H4 (cell line): ENCODE data around the gene HOXD11. TPM values are rescaled to one million over a fixed set of nuclear protein-coding genes. Genes with fewer than 3 reads are reported as not detected.

ENCODE experiments used
- DNase-seq: peaks from one replicate; pipeline ENCODE4 v3.0.0-alpha.2; 2015; ENCODE audit warnings: low spot score
- total RNA-seq: library from RNA; depleted of rRNA; stranded (reverse); fragments of >200 nt; shearing (Covaris generic); gene quantifications from 2 replicates; pipeline ENCODE4 v1.2.3, GENCODE V29; 2014

The HOXD11 gene
- total RNA-seq, 1 experiment from 2014 or later, result not detected

GRCh38 chr2:176131848-176132158 lies 24.7 kb downstream of the HOXD11 start:
- DNase-seq, result no peak

GRCh38 chr2:176132205-176133171 lies 25.4 kb downstream of the HOXD11 start:
- no peak for DNase-seq

- DNase-seq, result no peak
Observed at GRCh38 chr2:176133389-176133788, 26.3 kb downstream of the HOXD11 start.

- DNase-seq, result no peak
Observed at GRCh38 chr2:176134035-176134434, 27.0 kb downstream of the HOXD11 start.

GRCh38 chr2:176135035-176135440 lies 28.0 kb downstream of the HOXD11 start:
- peak; percentile 39 for DNase-seq

- DNase-seq, result peak; percentile 26
Observed at GRCh38 chr2:176136374-176137251, 29.5 kb downstream of the HOXD11 start.

GRCh38 chr2:176137252-176137580 lies 30.1 kb downstream of the HOXD11 start:
- no peak for DNase-seq

- DNase-seq, result no peak
Observed at GRCh38 chr2:176137906-176138305, 30.8 kb downstream of the HOXD11 start.

GRCh38 chr2:176138526-176138922 lies 31.4 kb downstream of the HOXD11 start:
- DNase-seq, result no peak

GRCh38 chr2:176138923-176139660 lies 32.0 kb downstream of the HOXD11 start:
- DNase-seq, result no peak

- DNase-seq, result no peak
Observed at GRCh38 chr2:176139661-176140512, 32.8 kb downstream of the HOXD11 start.

GRCh38 chr2:176140513-176141317 lies 33.6 kb downstream of the HOXD11 start:
- peak; percentile 67 for DNase-seq

- DNase-seq, result no peak
Observed at GRCh38 chr2:176142281-176142680, 35.2 kb downstream of the HOXD11 start.

GRCh38 chr2:176145085-176145969 lies 38.2 kb downstream of the HOXD11 start:
- no peak for DNase-seq

- DNase-seq, result no peak
Observed at GRCh38 chr2:176146101-176146500, 39.0 kb downstream of the HOXD11 start.

- no peak for DNase-seq
Observed at GRCh38 chr2:176146645-176147044, 39.6 kb downstream of the HOXD11 start.

- DNase-seq, result no peak
Observed at GRCh38 chr2:176147210-176147799, 40.2 kb downstream of the HOXD11 start.

- DNase-seq, result no peak
Observed at GRCh38 chr2:176147800-176148496, 40.9 kb downstream of the HOXD11 start.
